Rectal smooth muscle tissue (tissue), 1 donor: ENCODE measurements around the gene GRIN2C.

ENCODE experiments used
- H3K27ac ChIP-seq: one replicate; pipeline ENCODE4 v1.7.0; 2013; ENCODE audit warnings: low read depth, low read length, inconsistent platforms
- H3K27me3 ChIP-seq: one replicate; pipeline ENCODE4 v1.7.0; 2013; ENCODE audit warnings: low read length; ENCODE audit not compliant: control insufficient read depth, insufficient read depth
- H3K36me3 ChIP-seq: one replicate; pipeline ENCODE4 v1.7.0; 2013; ENCODE audit warnings: low read length; ENCODE audit not compliant: control insufficient read depth, insufficient read depth
- H3K4me1 ChIP-seq: one replicate; pipeline ENCODE4 v1.7.0; 2013; ENCODE audit warnings: low read length; ENCODE audit not compliant: control insufficient read depth, insufficient read depth
- H3K4me3 ChIP-seq: one replicate; pipeline ENCODE4 v1.7.0; 2013; ENCODE audit warnings: low read length
- H3K9ac ChIP-seq: one replicate; pipeline ENCODE4 v1.7.0; 2013; ENCODE audit warnings: low read length

The GRIN2C gene

GRCh38 chr17:74831444-74832146 lies 28.1 kb downstream of the GRIN2C start:
- H3K4me1 ChIP-seq = no peaks in the 10 kb centered on the region
- no peaks in the 10 kb centered on the region for H3K27me3 ChIP-seq
- no peak overlapping the region for H3K9ac ChIP-seq
- no peak overlapping the region for H3K27ac ChIP-seq
- no peak overlapping the region for H3K4me3 ChIP-seq
- no peaks in the 10 kb centered on the region for H3K36me3 ChIP-seq

- no peak overlapping the region for H3K9ac ChIP-seq
- no peak overlapping the region for H3K4me3 ChIP-seq
- no peak overlapping the region for H3K27ac ChIP-seq
- H3K36me3 ChIP-seq = no peaks in the 10 kb centered on the region
- no peaks in the 10 kb centered on the region for H3K27me3 ChIP-seq
- no peaks in the 10 kb centered on the region for H3K4me1 ChIP-seq
Observed at GRCh38 chr17:74830861-74831260, 28.8 kb downstream of the GRIN2C start.

GRCh38 chr17:74827800-74828199 lies 31.9 kb downstream of the GRIN2C start:
- Histone ChIP-seq H3K27ac (no peak overlapping the region), H3K4me3 (no peak overlapping the region), H3K36me3 (no peaks in the 10 kb centered on the region), H3K4me1 (peaks cover 3% of the 10 kb centered on the region), H3K9ac (no peak overlapping the region), H3K27me3 (no peaks in the 10 kb centered on the region)

- Histone ChIP-seq H3K4me3 (no peak overlapping the region), H3K27me3 (no peaks in the 10 kb centered on the region), H3K4me1 (peaks cover 3% of the 10 kb centered on the region), H3K27ac (no peak overlapping the region), H3K9ac (no peak overlapping the region), H3K36me3 (no peaks in the 10 kb centered on the region)
Observed at GRCh38 chr17:74825952-74826719, 33.5 kb downstream of the GRIN2C start.

GRCh38 chr17:74824961-74825627 lies 34.6 kb downstream of the GRIN2C start:
- Histone ChIP-seq H3K27me3 (no peaks in the 10 kb centered on the region), H3K36me3 (no peaks in the 10 kb centered on the region), H3K9ac (no peak overlapping the region), H3K4me3 (no peak overlapping the region), H3K4me1 (peaks cover 3% of the 10 kb centered on the region), H3K27ac (no peak overlapping the region)

- Histone ChIP-seq H3K4me1 (peaks cover 3% of the 10 kb centered on the region), H3K36me3 (no peaks in the 10 kb centered on the region), H3K27ac (peak overlapping the region; percentile 14), H3K27me3 (no peaks in the 10 kb centered on the region), H3K4me3 (no peak overlapping the region), H3K9ac (no peak overlapping the region)
Observed at GRCh38 chr17:74822939-74823367, 36.7 kb downstream of the GRIN2C start.

GRCh38 chr17:74822335-74822938 lies 37.2 kb downstream of the GRIN2C start:
- Histone ChIP-seq H3K27ac (no peak overlapping the region), H3K27me3 (no peaks in the 10 kb centered on the region), H3K9ac (no peak overlapping the region), H3K4me3 (no peak overlapping the region), H3K36me3 (no peaks in the 10 kb centered on the region), H3K4me1 (peaks cover 3% of the 10 kb centered on the region)

GRCh38 chr17:74821655-74822334 lies 37.9 kb downstream of the GRIN2C start:
- H3K9ac ChIP-seq = no peak overlapping the region
- H3K4me1 ChIP-seq = peaks cover 3% of the 10 kb centered on the region
- H3K27ac ChIP-seq = no peak overlapping the region
- H3K36me3 ChIP-seq = no peaks in the 10 kb centered on the region
- no peak overlapping the region for H3K4me3 ChIP-seq
- H3K27me3 ChIP-seq = no peaks in the 10 kb centered on the region

- Histone ChIP-seq H3K4me1 (peaks cover 3% of the 10 kb centered on the region), H3K27ac (no peak overlapping the region), H3K27me3 (no peaks in the 10 kb centered on the region), H3K9ac (no peak overlapping the region), H3K36me3 (no peaks in the 10 kb centered on the region), H3K4me3 (no peak overlapping the region)
Observed at GRCh38 chr17:74819801-74820436, 39.8 kb downstream of the GRIN2C start.

- no peak overlapping the region for H3K27ac ChIP-seq
- H3K4me1 ChIP-seq = peaks cover 2% of the 10 kb centered on the region
- H3K9ac ChIP-seq = no peak overlapping the region
- no peaks in the 10 kb centered on the region for H3K27me3 ChIP-seq
- no peak overlapping the region for H3K4me3 ChIP-seq
- H3K36me3 ChIP-seq = no peaks in the 10 kb centered on the region
Observed at GRCh38 chr17:74818291-74818938, 41.3 kb downstream of the GRIN2C start.

GRCh38 chr17:74816905-74817620 lies 42.6 kb downstream of the GRIN2C start:
- Histone ChIP-seq H3K9ac (no peak overlapping the region), H3K27ac (no peak overlapping the region), H3K27me3 (no peaks in the 10 kb centered on the region), H3K4me1 (peaks cover 3% of the 10 kb centered on the region), H3K4me3 (no peak overlapping the region), H3K36me3 (no peaks in the 10 kb centered on the region)
